Activated CD8-positive, alpha-beta memory T cell treated with anti-CD3 and anti-CD28 coated beads, Interleukin-2, amount 50 U/mL, for 24 hours (primary cell): ENCODE results near the gene CCDC57.

ENCODE experiments used
- DNase-seq: peaks from one replicate; pipeline ENCODE4 v3.0.0-alpha.2; 2020; ENCODE audit errors: extremely low read depth

Gene CCDC57

GRCh38 chr17:82107341-82107860 lies 105.2 kb downstream of the CCDC57 start:
- DNase-seq: no peak

GRCh38 chr17:82106688-82107305 lies 105.8 kb downstream of the CCDC57 start:
- no peak for DNase-seq

- no peak for DNase-seq
These were observed 106.6 kb downstream of the CCDC57 start for GRCh38 chr17:82105882-82106687.

GRCh38 chr17:82105417-82105881 lies 107.2 kb downstream of the CCDC57 start:
- DNase-seq: no peak

GRCh38 chr17:82104797-82105416 lies 107.7 kb downstream of the CCDC57 start:
- no peak for DNase-seq

GRCh38 chr17:82103553-82104451 lies 108.8 kb downstream of the CCDC57 start:
- DNase-seq: no peak

- no peak for DNase-seq
These were observed 110.6 kb downstream of the CCDC57 start for GRCh38 chr17:82101767-82102679.

- DNase-seq: no peak
These were observed 111.3 kb downstream of the CCDC57 start for GRCh38 chr17:82101301-82101715.

- DNase-seq: no peak
These were observed 111.9 kb downstream of the CCDC57 start for GRCh38 chr17:82100502-82101298.

- DNase-seq: no peak
These were observed 113.5 kb downstream of the CCDC57 start for GRCh38 chr17:82098939-82099763.

- peak; percentile 77 for DNase-seq
These were observed 114.3 kb downstream of the CCDC57 start, which contains the start of gene FASN for GRCh38 chr17:82098169-82098938. FASN (minus strand) TSS chr17:82098236; CDS start chr17:82096445, 1,791 bp downstream.

GRCh38 chr17:82097919-82098168 lies 114.8 kb downstream of the CCDC57 start:
- DNase-seq: no peak

GRCh38 chr17:82097184-82097918 lies 115.3 kb downstream of the CCDC57 start:
- DNase-seq: no peak

GRCh38 chr17:82096709-82097183 lies 115.9 kb downstream of the CCDC57 start:
- DNase-seq: no peak

GRCh38 chr17:82095777-82096708 lies 116.6 kb downstream of the CCDC57 start:
- DNase-seq: no peak
